Fibroblast of skin of right biceps (primary cell): Measurements from ENCODE around the gene KRTAP10-11.
"Not testable (repeated sequence)": the region's sequence is repeated elsewhere in the genome, so short reads cannot be mapped to it uniquely, and the experiment has no call there.

Experiments
- DNase-seq: peaks from one replicate; pipeline ENCODE4 v3.0.0-alpha.2; 2013

KRTAP10-11 gene

GRCh38 chr21:44670642-44671432, 24.6 kb downstream of the KRTAP10-11 start:
- no peak for DNase-seq

- no peak for DNase-seq
These were observed 25.7 kb downstream of the KRTAP10-11 start for GRCh38 chr21:44671911-44672310.

GRCh38 chr21:44677881-44678280, 31.7 kb downstream of the KRTAP10-11 start:
- DNase-seq = no peak

DNA sequence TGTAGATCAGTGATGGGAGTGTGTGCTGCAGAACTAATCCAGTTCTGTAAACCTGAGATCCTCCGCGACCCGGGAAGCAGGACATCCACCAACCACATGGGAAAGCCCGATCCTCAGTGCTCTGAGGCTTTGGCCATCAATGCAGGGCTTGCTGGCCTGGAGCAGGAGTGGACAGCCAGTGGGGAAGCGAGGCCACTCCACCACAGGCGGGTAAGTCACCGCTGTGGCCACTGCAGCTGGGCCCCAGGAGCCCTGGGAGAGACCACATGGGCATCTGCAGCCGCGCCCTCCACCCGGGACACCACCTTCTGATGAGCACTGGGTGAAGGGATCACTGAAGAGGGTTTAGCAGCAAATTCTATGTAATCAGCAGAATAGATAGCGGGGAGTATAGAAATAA, 34.9 kb downstream of the KRTAP10-11 start:
- no peak for DNase-seq

- DNase-seq = no peak
These were observed 35.8 kb downstream of the KRTAP10-11 start, which contains the start of gene KRTAP12-1 for GRCh38 chr21:44681861-44682579. Gene KRTAP12-1, minus strand, starts transcription at chr21:44682163. Its CDS starts 40 bp downstream, at chr21:44682123.

DNA sequence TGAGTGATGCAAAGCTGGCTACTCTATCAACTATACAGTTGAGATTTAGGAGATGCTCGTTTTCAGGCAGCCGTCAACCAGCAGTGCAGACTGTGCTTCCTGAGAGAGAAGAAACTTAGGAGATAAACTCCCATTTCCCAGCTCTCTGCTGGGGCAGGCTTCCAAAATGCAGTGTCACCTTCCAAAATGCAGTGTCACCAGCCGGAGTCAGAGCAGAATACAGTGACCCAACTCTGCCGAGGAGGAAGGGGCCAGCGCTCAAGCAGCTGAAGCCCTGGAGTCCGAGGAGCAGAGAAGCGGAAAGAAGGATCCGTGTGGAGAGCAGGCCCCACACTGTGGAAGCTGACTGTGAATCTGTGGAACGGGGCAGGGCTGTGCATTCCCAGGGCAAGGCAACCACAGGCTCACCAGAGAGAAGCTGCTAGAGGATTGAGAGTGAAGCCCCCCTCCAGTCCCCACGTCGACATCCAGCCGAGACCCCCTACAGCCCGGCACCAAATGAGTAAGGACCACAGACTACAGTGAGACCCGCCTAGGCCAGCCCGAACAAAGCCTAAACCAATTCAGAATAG, 36.5 kb downstream of the KRTAP10-11 start:
- no peak for DNase-seq

GRCh38 chr21:44684077-44684476, 37.9 kb downstream of the KRTAP10-11 start:
- DNase-seq = no peak

DNA sequence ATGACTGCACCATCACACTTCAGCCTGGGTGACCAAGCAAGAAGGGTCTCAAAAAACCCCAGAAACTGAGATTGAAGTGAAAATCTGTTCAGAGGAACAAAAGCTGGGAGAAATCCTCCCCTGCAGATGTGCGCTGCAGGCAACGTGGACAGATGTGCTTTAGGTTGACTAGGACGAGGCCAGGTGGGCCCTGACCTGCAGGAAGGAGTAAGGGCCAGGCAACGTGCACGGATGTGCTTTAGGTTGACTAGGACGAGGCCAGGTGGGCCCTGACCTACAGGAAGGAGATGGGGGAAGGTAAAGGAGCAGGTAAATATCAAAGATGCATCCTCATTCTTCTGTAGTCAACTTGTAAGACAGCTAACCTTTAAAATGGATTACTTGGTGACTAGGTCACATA, 38.3 kb downstream of the KRTAP10-11 start:
- DNase-seq = no peak

DNA sequence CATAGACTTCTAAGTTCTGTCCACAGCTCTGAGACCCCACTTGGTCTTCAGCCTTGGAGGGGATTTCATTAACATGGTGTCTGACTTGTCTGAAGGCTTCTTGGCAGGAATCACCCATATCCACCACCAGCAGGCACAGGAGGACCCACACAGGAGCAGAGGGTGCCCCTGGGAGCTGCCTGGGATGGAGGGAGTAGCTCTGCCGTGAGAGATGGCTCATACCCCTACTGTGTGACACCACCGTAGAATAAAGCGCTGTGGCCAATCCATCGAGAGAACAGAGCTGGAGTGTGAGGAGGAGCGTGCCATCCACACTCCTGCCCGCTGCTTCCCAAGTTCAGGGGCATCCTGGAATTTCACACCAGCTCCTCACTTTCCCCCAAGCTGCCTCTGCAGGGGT, 38.8 kb downstream of the KRTAP10-11 start:
- DNase-seq = not testable (repeated sequence)

DNA sequence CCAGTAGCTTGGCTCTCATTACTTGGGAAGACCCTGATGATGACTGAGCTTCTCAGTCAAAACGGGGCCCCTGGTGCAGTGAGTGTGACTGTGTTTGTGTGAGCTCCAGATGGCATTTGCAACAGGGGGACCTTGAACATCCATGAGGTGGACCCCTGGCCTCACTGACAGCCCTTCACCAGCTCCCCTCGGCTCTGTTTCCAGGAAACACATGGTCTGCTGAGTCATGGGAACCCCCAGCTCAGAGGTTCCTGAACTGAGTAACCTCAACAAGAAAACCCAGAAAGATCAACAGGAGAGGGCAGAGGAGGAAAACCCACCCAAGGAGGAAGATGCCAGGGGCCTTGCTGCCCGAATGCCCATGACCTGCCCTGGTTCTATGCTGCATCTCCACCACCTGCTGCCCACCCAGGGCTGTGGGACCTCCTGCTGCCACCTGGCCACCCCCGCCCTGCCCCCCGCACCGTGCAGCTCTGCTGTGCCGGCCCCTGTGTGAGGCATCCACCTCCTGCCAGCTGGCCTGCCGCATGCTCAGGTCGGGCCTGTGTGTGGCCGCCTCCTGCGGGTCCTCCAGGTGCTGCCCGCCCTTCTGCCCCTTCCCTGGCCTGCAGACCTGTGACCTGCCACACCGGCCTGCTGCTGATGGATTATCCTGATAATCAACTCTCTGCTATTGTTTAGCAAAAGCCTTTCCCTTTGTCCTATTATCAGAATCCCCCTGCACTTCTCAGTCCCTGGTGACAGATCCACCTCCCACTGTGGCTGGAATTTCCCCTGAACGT, 40.0 kb downstream of the KRTAP10-11 start:
- DNase-seq = no peak

DNA sequence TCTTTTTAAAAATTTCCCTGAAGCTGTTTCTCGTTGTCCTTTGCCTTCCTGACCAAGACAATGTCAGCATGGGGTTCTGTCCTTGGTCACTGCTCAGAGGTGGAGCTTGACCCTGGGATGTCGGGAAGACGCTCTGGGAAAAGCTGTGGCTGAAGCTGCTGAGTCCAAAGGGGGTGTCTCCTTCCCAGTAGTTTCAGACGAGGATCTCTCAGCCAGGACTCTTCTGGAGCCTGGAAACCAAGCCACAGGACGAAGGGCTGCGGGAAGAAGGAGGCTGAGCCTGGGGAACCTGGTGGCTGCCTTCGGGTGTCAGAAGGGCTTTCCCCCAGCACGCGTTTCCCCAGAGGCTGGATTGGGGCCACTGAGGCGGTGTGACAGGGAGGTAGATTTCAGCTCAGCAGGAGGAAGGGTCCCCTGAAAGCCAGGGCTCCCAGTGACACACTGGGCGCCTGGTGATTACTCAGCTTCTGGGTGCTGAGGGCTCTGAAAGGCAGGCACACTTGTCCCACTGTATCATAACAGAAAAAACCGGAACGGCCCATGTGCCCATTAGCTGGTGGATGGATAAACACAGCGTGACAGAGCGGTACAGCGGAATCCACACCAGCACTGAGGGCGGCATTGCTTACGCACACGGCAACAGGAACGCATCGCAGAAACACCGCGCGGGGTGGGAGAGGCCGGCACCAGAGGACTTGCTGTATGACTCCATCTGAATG, 40.8 kb downstream of the KRTAP10-11 start:
- no peak for DNase-seq

DNA sequence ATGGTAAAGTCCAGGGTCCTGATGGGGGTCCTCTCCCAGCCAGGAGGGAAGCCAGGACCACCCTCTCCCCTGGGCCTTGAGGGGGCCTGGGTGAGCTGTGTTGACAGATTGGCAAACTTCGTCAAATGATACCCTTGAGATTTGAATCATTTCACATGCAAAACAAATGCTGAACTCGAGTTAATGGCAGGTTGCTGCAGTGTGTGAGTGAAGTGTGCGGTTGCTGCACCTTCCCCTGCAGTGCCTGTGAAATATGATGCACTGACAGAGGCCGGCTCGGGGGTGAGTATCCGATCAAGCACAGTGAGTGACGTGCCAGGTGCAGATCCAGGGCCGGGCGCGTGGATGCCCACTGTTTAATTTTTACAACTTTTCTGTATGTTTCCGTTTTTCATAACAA, 41.5 kb downstream of the KRTAP10-11 start:
- DNase-seq = no peak

DNA sequence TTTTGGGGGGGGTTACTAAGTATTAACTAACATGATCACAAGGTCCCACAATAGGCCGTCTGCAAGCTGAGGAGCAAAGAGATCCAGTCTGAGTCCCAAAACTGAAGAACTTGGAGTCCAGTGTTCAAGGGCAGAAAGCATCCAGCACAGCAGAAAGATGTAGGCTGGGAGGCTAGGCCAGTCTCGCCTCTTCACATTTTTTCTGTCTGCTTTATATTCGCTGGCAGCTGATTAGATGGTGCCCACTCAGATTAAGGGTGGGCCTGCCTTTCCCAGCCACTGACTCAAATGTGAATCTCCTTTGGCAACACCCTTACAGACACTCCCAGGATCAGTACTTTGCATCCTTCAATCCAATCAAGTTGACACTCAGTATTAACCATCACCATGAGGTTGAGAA, 43.5 kb downstream of the KRTAP10-11 start:
- DNase-seq = not testable (repeated sequence)

DNA sequence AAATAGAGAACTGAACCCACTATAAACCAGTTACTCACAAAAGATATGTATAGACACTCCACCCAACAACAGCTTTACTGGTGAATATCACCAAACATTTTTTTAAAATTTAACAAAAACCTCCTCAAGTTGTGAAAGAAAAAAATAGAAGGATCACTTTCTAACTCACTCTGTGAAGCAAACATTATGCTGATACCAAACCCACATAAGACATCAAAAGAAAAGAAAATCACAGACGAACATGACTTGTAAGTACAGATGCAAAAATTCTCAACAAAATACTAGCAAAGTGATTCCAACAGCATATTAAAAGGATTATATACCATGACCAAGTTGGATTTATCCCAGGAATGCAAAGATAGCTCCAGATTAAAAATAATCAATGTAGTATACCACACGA, 45.5 kb downstream of the KRTAP10-11 start:
- no peak for DNase-seq

- DNase-seq = no peak
These were observed 46.7 kb downstream of the KRTAP10-11 start for GRCh38 chr21:44692798-44693512.

GRCh38 chr21:44694776-44695175, 48.6 kb downstream of the KRTAP10-11 start:
- no peak for DNase-seq

DNA sequence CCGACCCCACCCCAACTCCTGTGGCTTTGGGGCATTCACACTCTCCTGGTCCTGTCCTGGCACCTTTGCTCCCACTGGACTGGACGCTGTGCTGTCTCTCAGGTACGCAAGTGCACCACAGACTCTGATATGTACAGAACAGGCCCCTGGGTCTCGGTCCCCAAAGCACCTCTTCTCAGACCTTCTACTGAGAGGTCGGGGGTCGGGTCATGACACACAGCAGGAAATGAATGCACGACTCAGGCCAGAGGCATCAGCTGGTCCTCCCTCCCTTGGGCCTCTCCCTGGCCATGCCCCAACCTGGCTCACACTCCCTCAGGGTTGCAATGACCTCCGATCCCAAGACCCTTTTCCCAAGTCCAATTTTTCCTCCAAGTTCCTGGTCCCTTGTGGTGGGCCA, 49.0 kb downstream of the KRTAP10-11 start:
- no peak for DNase-seq

DNA sequence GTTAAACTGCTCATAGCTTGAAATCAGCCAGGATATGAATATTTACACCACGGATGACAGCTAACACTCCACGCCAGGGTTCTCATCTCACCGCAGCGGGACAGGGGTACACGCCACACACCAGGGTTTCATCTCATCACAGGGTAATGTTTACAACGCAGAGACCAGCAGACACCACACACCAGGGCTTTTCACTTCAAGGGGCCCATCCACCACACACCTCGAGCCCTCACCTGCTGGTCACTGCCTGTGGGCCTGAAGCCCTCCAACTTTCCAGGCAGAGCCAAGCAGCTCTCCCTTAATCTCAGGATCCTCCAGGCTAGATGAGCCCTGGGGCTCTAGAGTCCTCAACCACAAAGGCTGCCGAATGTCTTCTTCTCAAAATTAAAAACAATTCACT, 49.4 kb downstream of the KRTAP10-11 start:
- DNase-seq = no peak

DNA sequence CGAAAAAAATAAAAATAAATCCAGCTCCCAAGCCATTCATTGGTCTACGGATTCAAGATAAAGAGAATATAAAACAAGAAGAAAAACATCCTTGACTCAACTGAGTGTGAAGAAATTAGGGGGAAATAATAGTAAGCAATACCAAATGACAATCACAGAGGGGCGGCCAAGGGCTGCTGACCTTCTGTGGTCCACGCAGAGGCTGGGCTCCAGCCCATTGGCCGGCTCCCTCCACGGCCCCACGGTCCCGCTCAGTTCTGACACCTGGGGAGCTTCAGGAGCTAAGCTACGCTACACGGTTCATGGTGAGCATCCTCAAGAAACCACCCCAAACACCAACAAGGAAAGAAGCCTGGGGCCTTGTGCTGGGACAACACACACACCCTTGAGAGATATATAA, 50.4 kb downstream of the KRTAP10-11 start:
- DNase-seq = no peak
